ENCODE measurements around the gene NRP1. TPM values are rescaled to one million over a fixed set of nuclear protein-coding genes. Genes with fewer than 3 reads are reported as not detected.

NRP1 gene
- total RNA-seq, 1 experiment from 2014 or later = 3.0 TPM

GRCh38 chr10:33335801-33336581, 1.5 kb upstream of the NRP1 start:
- Mint-ChIP-seq H3K27ac (no peak overlapping the region), H3K36me3 (no peaks in the 10 kb centered on the region), H3K4me3 (peak overlapping the region; percentile 79), H3K4me1 (peaks cover 22% of the 10 kb centered on the region), H3K27me3 (ENCODE audit: low read depth) (peaks cover 85% of the 10 kb centered on the region), H3K9me3 (no peaks in the 10 kb centered on the region)
- ATAC-seq (peak; percentile 31), DNase-seq (ENCODE audit: low spot score) (peak; percentile 36)
- ChIA-PET POLR2A (no interaction called here), CTCF (no interaction called here)
- TF ChIP-seq TEAD1 (CRISPR knock-in tag; IDR thresholded peaks at IDR 0.05) (no peak), FOXP4 (CRISPR knock-in tag; IDR thresholded peaks at IDR 0.05) (0 out of 2 replicates have a peak, but pooled peaks have one; percentile 9)

- ATAC-seq = no peak
- no peaks in the 10 kb centered on the region for H3K9me3 Mint-ChIP-seq
- TF ChIP-seq E2F1 (CRISPR knock-in tag; IDR thresholded peaks at IDR 0.05) (0 out of 2 replicates have a peak, but pooled peaks have one; percentile 21), IRF2 (CRISPR knock-in tag; IDR thresholded peaks at IDR 0.05; ENCODE audit: borderline replicate concordance, low read depth) (no peak), FOXP1 (CRISPR knock-in tag; IDR thresholded peaks at IDR 0.05; ENCODE audit: borderline replicate concordance) (0 out of 2 replicates have a peak, but pooled peaks have one; percentile 9), ETV6 (CRISPR knock-in tag; IDR thresholded peaks at IDR 0.05) (no peak), HMGXB4 (CRISPR knock-in tag; IDR thresholded peaks at IDR 0.05) (peak; percentile 48; the same call in 1 of the 2 replicates), SOX15 (CRISPR knock-in tag; IDR thresholded peaks at IDR 0.05) (no peak), MAX (CRISPR knock-in tag; IDR thresholded peaks at IDR 0.05) (0 out of 2 replicates have a peak, but pooled peaks have one; percentile 3), E2F4 (CRISPR knock-in tag; IDR thresholded peaks at IDR 0.05; ENCODE audit: borderline replicate concordance, low read depth) (0 out of 2 replicates have a peak, but pooled peaks have one; percentile 6), FOXJ3 (CRISPR knock-in tag; IDR thresholded peaks at IDR 0.05; ENCODE audit: borderline replicate concordance) (no peak)
- peaks cover 27% of the 10 kb centered on the region for H3K4me1 Mint-ChIP-seq
- no peaks in the 10 kb centered on the region for H3K36me3 Mint-ChIP-seq
- POLR2A ChIA-PET = no interaction called here
- H3K4me3 Mint-ChIP-seq = peak overlapping the region; percentile 79
- peaks cover 88% of the 10 kb centered on the region for H3K27me3 Mint-ChIP-seq (ENCODE audit: low read depth)
- no peak for DNase-seq (ENCODE audit: low spot score)
- no peak overlapping the region for H3K27ac Mint-ChIP-seq
- CTCF ChIA-PET = interaction anchor here (0.7 to 1.2 kb wide), 3 partner anchors 10 to 220 kb away, joined by 3 to 4 read pairs (median 4); no protein-coding TSS in a partner anchor
Measured at GRCh38 chr10:33335551-33335800, 1.0 kb upstream of the NRP1 start.

- Mint-ChIP-seq H3K36me3 (no peaks in the 10 kb centered on the region), H3K9me3 (no peaks in the 10 kb centered on the region), H3K27me3 (ENCODE audit: low read depth) (peaks cover 86% of the 10 kb centered on the region), H3K27ac (no peak overlapping the region), H3K4me3 (peak overlapping the region; percentile 68), H3K4me1 (peaks cover 27% of the 10 kb centered on the region)
- DNase-seq (ENCODE audit: low spot score) (peak; percentile 67), ATAC-seq (peak; percentile 69)
- ChIA-PET CTCF (interaction anchor here (0.6 to 2.3 kb wide), 14 partner anchors 10 to 787 kb away, joined by 3 to 8 read pairs (median 4); no protein-coding TSS in a partner anchor), POLR2A (no interaction called here)
- 0 out of 2 replicates have a peak, but pooled peaks have one; percentile 24 for TF ChIP-seq ATF1 (CRISPR knock-in tag; IDR thresholded peaks at IDR 0.05)
- no peak for TF ChIP-seq TP53 (CRISPR knock-in tag; IDR thresholded peaks at IDR 0.05)
- TF ChIP-seq CREM (CRISPR knock-in tag; IDR thresholded peaks at IDR 0.05) = peak; percentile 49; the same call in 1 of the 2 replicates
- 0 out of 2 replicates have a peak, but pooled peaks have one; percentile 33 for TF ChIP-seq ZBTB21 (CRISPR knock-in tag; IDR thresholded peaks at IDR 0.05; ENCODE audit: borderline replicate concordance)
- TF ChIP-seq ERG (CRISPR knock-in tag; IDR thresholded peaks at IDR 0.05) = no peak
Measured at GRCh38 chr10:33334805-33335550, 511 bp upstream of the NRP1 start.

Data from WTC11 (cell line).